HepG2 (cell line): ENCODE data around the gene ELN. TPM values are rescaled to one million over a fixed set of nuclear protein-coding genes. Genes with fewer than 3 reads are reported as not detected.

ENCODE experiments used
- CHD4 ChIP-seq: fragments of 200-600 bp; sonication (generic); IDR thresholded peaks from 2 replicates; pipeline ENCODE4 v1.7.0; 2017; ENCODE audit warnings: mild to moderate bottlenecking, low read length, borderline replicate concordance
- HNF4A ChIP-seq: sonication (generic); formaldehyde crosslinking; IDR thresholded peaks from 2 replicates; pipeline ENCODE4 v1.4.0; 2020; ENCODE audit warnings: missing genetic modification reagents
- KLF12 ChIP-seq: sonication (generic); formaldehyde crosslinking; IDR thresholded peaks from 2 replicates; pipeline ENCODE4 v1.4.0; 2020; ENCODE audit warnings: missing genetic modification reagents, borderline replicate concordance
- NR3C1 ChIP-seq: sonication (generic); formaldehyde crosslinking; IDR thresholded peaks from 2 replicates; pipeline ENCODE4 v1.4.0; 2020; ENCODE audit warnings: missing genetic modification reagents
- SRSF9 ChIP-seq: fragments of 200-400 bp; formaldehyde crosslinking; IDR thresholded peaks from 2 replicates; pipeline ENCODE4 v1.6.1; 2018; ENCODE audit warnings: borderline replicate concordance, mild to moderate bottlenecking, low read depth, low read length; ENCODE audit not compliant: insufficient read depth, poor library complexity, severe bottlenecking
- ZNF292 ChIP-seq: sonication (generic); formaldehyde crosslinking; IDR thresholded peaks from 2 replicates; pipeline ENCODE4 v1.8.1; 2022; ENCODE audit warnings: mild to moderate bottlenecking, low read depth, missing genetic modification reagents, borderline replicate concordance
- ZNF343 ChIP-seq: sonication (generic); formaldehyde crosslinking; IDR thresholded peaks from 2 replicates; pipeline ENCODE4 v1.4.0; 2020; ENCODE audit warnings: mild to moderate bottlenecking, missing genetic modification reagents
- ZNF598 ChIP-seq: sonication (generic); formaldehyde crosslinking; IDR thresholded peaks from 2 replicates; pipeline ENCODE4 v1.5.1; 2020; ENCODE audit warnings: mild to moderate bottlenecking, missing genetic modification reagents, borderline replicate concordance
- polyA plus RNA-seq, 8 experiments: library from polyadenylated mRNA; depleted of rRNA in 3 of 8; stranded (reverse) in 7 of 8; unstranded in 1 of 8; fragments of >200 nt; fragmentation: Illumina TruSeq in 4 of 8; extraction: Trizol in 4 of 8; gene quantifications; 2 replicates each; pipeline versions ENCODE4 v1.2.1 to v1.2.3, GENCODE V29; 2011 to 2016; ENCODE audit warnings: low read depth in 4 of 8, missing spikeins in 1 of 8, mixed read lengths in 1 of 8; ENCODE audit not compliant: insufficient read depth in 1 of 8
- total RNA-seq, 5 experiments: library from RNA; depleted of rRNA; stranded (reverse); fragments of >200 nt; fragmentation: Illumina TruSeq; extraction: Trizol; gene quantifications; 2 replicates each; pipeline ENCODE4 v1.2.3, GENCODE V29; 2016; ENCODE audit warnings: low read depth in 1 of 5
- TF ChIP-seq, protein P1 (sequence below): sonication (generic); formaldehyde crosslinking; IDR thresholded peaks from 2 replicates; pipeline ENCODE4 v1.5.0; 2020; ENCODE audit warnings: missing genetic modification reagents, mild to moderate bottlenecking, borderline replicate concordance
- TF ChIP-seq, protein P2 (sequence below), 2 experiments: fragments of 450-650 bp in 1 of 2; sonication (generic) in 1 of 2; formaldehyde crosslinking in 1 of 2; IDR thresholded peaks; 2 replicates each; pipeline versions ENCODE4 v1.6.1 to v1.8.0; 2016 to 2022; ENCODE audit warnings: antibody characterized with exemption in 1 of 2, mild to moderate bottlenecking in 1 of 2, missing genetic modification reagents in 1 of 2
- TF ChIP-seq, protein P3 (sequence below): sonication (generic); formaldehyde crosslinking; IDR thresholded peaks from 2 replicates; pipeline ENCODE4 v1.5.1; 2020; ENCODE audit warnings: missing genetic modification reagents, mild to moderate bottlenecking, borderline replicate concordance
- TF ChIP-seq, protein P4 (sequence below): sonication (generic); formaldehyde crosslinking; IDR thresholded peaks from 2 replicates; pipeline ENCODE4 v1.4.0; 2020; ENCODE audit warnings: missing genetic modification reagents, low read depth, mild to moderate bottlenecking, borderline replicate concordance
- TF ChIP-seq, protein P5 (sequence below): sonication (generic); formaldehyde crosslinking; IDR thresholded peaks from 2 replicates; pipeline ENCODE4 v1.5.0; 2020; ENCODE audit warnings: mild to moderate bottlenecking, missing genetic modification reagents

Gene ELN
- total and polyA plus RNA-seq, 2 of the 13 experiments (the other 11 are each of a cell fraction or from before 2014, with no cell fraction given): 0.15 to 0.37 TPM

DNA sequence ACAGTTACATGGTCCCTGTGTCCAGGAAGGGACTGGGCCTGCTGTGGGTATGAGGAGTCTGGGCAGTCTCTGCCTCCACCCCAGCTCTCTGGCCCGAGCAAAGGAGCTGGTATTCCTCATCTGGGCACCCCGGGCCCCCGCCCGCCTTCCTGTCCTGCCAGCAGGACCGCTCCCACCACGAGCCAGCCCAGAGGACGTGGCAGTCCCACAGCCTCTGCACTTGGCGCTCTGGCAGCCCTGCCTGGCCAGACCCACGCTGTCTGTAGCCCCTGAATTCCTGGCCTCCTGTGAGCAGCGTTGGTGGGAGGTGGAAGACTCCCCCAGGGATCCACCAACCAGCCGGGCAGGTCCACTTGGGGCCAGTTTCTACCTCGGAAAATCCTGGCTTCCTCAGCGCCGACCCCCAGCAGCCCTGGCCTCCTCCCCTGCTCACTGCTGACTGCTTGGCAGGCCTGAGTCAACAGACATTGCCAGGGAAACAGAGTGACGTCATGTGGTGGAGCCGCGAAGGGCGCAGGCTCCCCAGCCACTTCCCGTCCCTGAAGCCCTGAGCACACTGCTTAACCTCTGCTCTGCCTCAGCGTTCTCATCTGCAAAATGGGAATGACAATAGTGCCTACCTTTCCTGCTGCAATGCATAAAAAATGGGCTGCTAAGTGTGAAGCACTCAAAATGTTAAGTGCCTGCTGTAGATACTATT, 34.0 kb downstream of the ELN start (continued):
- no peak for TF ChIP-seq NR3C1 (CRISPR knock-in tag)
- TF ChIP-seq SRSF9: no peak
- TF ChIP-seq, protein P1, sequence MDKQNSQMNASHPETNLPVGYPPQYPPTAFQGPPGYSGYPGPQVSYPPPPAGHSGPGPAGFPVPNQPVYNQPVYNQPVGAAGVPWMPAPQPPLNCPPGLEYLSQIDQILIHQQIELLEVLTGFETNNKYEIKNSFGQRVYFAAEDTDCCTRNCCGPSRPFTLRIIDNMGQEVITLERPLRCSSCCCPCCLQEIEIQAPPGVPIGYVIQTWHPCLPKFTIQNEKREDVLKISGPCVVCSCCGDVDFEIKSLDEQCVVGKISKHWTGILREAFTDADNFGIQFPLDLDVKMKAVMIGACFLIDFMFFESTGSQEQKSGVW: no peak
- TF ChIP-seq, protein P2, sequence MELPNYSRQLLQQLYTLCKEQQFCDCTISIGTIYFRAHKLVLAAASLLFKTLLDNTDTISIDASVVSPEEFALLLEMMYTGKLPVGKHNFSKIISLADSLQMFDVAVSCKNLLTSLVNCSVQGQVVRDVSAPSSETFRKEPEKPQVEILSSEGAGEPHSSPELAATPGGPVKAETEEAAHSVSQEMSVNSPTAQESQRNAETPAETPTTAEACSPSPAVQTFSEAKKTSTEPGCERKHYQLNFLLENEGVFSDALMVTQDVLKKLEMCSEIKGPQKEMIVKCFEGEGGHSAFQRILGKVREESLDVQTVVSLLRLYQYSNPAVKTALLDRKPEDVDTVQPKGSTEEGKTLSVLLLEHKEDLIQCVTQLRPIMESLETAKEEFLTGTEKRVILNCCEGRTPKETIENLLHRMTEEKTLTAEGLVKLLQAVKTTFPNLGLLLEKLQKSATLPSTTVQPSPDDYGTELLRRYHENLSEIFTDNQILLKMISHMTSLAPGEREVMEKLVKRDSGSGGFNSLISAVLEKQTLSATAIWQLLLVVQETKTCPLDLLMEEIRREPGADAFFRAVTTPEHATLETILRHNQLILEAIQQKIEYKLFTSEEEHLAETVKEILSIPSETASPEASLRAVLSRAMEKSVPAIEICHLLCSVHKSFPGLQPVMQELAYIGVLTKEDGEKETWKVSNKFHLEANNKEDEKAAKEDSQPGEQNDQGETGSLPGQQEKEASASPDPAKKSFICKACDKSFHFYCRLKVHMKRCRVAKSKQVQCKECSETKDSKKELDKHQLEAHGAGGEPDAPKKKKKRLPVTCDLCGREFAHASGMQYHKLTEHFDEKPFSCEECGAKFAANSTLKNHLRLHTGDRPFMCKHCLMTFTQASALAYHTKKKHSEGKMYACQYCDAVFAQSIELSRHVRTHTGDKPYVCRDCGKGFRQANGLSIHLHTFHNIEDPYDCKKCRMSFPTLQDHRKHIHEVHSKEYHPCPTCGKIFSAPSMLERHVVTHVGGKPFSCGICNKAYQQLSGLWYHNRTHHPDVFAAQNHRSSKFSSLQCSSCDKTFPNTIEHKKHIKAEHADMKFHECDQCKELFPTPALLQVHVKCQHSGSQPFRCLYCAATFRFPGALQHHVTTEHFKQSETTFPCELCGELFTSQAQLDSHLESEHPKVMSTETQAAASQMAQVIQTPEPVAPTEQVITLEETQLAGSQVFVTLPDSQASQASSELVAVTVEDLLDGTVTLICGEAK (IDR thresholded peaks at IDR 0.05): no peak
- TF ChIP-seq, protein P2 (CRISPR knock-in tag; IDR thresholded peaks at IDR 0.05): no peak
- TF ChIP-seq, protein P3, sequence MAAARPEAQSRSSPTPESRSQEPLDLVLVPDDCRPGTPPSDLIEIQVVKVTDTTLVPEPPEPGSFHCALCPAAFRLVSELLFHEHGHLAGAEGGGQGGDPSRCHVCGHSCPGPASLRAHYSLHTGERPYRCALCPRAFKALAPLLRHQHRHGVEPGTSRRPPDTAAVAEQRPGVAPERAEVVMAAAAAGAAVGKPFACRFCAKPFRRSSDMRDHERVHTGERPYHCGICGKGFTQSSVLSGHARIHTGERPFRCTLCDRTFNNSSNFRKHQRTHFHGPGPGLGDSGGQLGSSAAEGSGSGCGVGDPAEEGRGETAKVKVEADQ (CRISPR knock-in tag): no peak
- TF ChIP-seq ZNF343 (CRISPR knock-in tag): no peak
- TF ChIP-seq HNF4A (CRISPR knock-in tag): no peak
- TF ChIP-seq ZNF292: no peak
- TF ChIP-seq, protein P4, sequence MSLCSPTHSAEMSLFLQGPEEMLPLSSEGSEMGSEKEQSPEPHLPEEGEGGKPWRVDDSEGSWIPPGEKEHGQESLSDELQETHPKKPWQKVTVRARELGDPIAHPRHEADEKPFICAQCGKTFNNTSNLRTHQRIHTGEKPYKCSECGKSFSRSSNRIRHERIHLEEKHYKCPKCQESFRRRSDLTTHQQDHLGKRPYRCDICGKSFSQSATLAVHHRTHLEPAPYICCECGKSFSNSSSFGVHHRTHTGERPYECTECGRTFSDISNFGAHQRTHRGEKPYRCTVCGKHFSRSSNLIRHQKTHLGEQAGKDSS (CRISPR knock-in tag): peak; percentile 48; the same call in 1 of the 2 replicates
- peak; percentile 94 for TF ChIP-seq CHD4
- TF ChIP-seq KLF12 (CRISPR knock-in tag): no peak
- no peak for TF ChIP-seq ZNF598
- TF ChIP-seq, protein P5, sequence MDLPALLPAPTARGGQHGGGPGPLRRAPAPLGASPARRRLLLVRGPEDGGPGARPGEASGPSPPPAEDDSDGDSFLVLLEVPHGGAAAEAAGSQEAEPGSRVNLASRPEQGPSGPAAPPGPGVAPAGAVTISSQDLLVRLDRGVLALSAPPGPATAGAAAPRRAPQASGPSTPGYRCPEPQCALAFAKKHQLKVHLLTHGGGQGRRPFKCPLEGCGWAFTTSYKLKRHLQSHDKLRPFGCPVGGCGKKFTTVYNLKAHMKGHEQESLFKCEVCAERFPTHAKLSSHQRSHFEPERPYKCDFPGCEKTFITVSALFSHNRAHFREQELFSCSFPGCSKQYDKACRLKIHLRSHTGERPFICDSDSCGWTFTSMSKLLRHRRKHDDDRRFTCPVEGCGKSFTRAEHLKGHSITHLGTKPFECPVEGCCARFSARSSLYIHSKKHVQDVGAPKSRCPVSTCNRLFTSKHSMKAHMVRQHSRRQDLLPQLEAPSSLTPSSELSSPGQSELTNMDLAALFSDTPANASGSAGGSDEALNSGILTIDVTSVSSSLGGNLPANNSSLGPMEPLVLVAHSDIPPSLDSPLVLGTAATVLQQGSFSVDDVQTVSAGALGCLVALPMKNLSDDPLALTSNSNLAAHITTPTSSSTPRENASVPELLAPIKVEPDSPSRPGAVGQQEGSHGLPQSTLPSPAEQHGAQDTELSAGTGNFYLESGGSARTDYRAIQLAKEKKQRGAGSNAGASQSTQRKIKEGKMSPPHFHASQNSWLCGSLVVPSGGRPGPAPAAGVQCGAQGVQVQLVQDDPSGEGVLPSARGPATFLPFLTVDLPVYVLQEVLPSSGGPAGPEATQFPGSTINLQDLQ (CRISPR knock-in tag): no peak
